Mesodermal cell (in vitro differentiated cells): ENCODE results near the gene CHD9.
"Not testable (repeated sequence)": the region's sequence is repeated elsewhere in the genome, so short reads cannot be mapped to it uniquely, and the experiment has no call there.

Experiments used
- H3K27ac ChIP-seq: 2 replicates; pipeline ENCODE4 v1.7.0; 2013; ENCODE audit warnings: mild to moderate bottlenecking, low read depth, low read length, moderate library complexity; ENCODE audit not compliant: severe bottlenecking
- H3K36me3 ChIP-seq: 2 replicates; pipeline ENCODE4 v1.7.1; 2013; ENCODE audit warnings: mild to moderate bottlenecking, low read length, moderate library complexity; ENCODE audit not compliant: control insufficient read depth, insufficient read depth
- H3K4me1 ChIP-seq: one replicate; pipeline ENCODE4 v1.7.1; 2013; ENCODE audit warnings: mild to moderate bottlenecking, low read length; ENCODE audit not compliant: insufficient read depth, control insufficient read depth, poor library complexity, severe bottlenecking
- H3K4me3 ChIP-seq: 2 replicates; pipeline ENCODE4 v1.7.0; 2013; ENCODE audit warnings: low read length, control low read depth, mild to moderate bottlenecking; ENCODE audit not compliant: insufficient read depth, poor library complexity, severe bottlenecking; ENCODE audit errors: extremely low read depth
- H3K9me3 ChIP-seq: 2 replicates; pipeline ENCODE4 v1.7.1; 2013; ENCODE audit warnings: mild to moderate bottlenecking, low read length, moderate library complexity; ENCODE audit not compliant: control insufficient read depth
- WGBS, 2 experiments: methylation state at CpG; one replicate each; pipeline ENCODE4 v1.1.5; 2013; ENCODE audit warnings: missing lambda C conversion rate in 2 of 2; ENCODE audit not compliant: insufficient coverage in 2 of 2; 5-methylcytosine and 5-hydroxymethylcytosine counted together

The CHD9 gene

GRCh38 chr16:53234836-53235235, 180.0 kb downstream of the CHD9 start:
- Histone ChIP-seq H3K4me3 (no peak overlapping the region), H3K36me3 (peaks cover 84% of the 10 kb centered on the region), H3K4me1 (no peaks in the 10 kb centered on the region), H3K9me3 (no peaks in the 10 kb centered on the region), H3K27ac (no peak overlapping the region)
- no CpG with 5 or more reads among the region's 2 CpGs for WGBS, 2 experiments

GRCh38 chr16:53235851-53236250, 181.1 kb downstream of the CHD9 start:
- Histone ChIP-seq H3K36me3 (peaks cover 75% of the 10 kb centered on the region), H3K4me3 (no peak overlapping the region), H3K4me1 (no peaks in the 10 kb centered on the region), H3K9me3 (no peaks in the 10 kb centered on the region), H3K27ac (no peak overlapping the region)
- no CpG with 5 or more reads among the region's 3 CpGs for whole genome bisulfite sequencing, 2 experiments

GRCh38 chr16:53249331-53249730, 194.5 kb downstream of the CHD9 start:
- Histone ChIP-seq H3K36me3 (peaks cover 75% of the 10 kb centered on the region), H3K4me3 (no peak overlapping the region), H3K27ac (no peak overlapping the region), H3K9me3 (no peaks in the 10 kb centered on the region), H3K4me1 (no peaks in the 10 kb centered on the region)
- whole genome bisulfite sequencing, 2 experiments: no CpG with 5 or more reads among the region's 1 CpG

GRCh38 chr16:53257001-53257400, 202.2 kb downstream of the CHD9 start:
- Histone ChIP-seq H3K4me3 (no peak overlapping the region), H3K4me1 (peaks cover 9% of the 10 kb centered on the region), H3K36me3 (peaks cover 82% of the 10 kb centered on the region), H3K27ac (peak overlapping the region; percentile 31), H3K9me3 (peaks cover 6% of the 10 kb centered on the region)
- 79 to 86% methylated on average over 1 to 2 of the region's 2 CpGs for WGBS, 2 experiments

- H3K36me3 ChIP-seq: peaks cover 71% of the 10 kb centered on the region
- no peak overlapping the region for H3K4me3 ChIP-seq
- H3K27ac ChIP-seq: no peak overlapping the region
- peaks cover 9% of the 10 kb centered on the region for H3K4me1 ChIP-seq
- H3K9me3 ChIP-seq: peaks cover 6% of the 10 kb centered on the region
- no CpG with 5 or more reads among the region's 3 CpGs for WGBS, 2 experiments
Measured at GRCh38 chr16:53258809-53259208, 204.0 kb downstream of the CHD9 start.

GRCh38 chr16:53261276-53261675, 206.5 kb downstream of the CHD9 start:
- Histone ChIP-seq H3K4me3 (no peak overlapping the region), H3K27ac (no peak overlapping the region), H3K9me3 (peaks cover 6% of the 10 kb centered on the region), H3K4me1 (peaks cover 5% of the 10 kb centered on the region), H3K36me3 (peaks cover 56% of the 10 kb centered on the region)
- 89 to 93% methylated on average over 1 to 2 of the region's 2 CpGs for WGBS, 2 experiments

- no CpG with 5 or more reads among the region's 2 CpGs for WGBS, 2 experiments
- H3K4me1 ChIP-seq: no peaks in the 10 kb centered on the region
- peaks cover 49% of the 10 kb centered on the region for H3K36me3 ChIP-seq
Measured at GRCh38 chr16:53262645-53263044, 207.9 kb downstream of the CHD9 start.

GRCh38 chr16:53266156-53266555, 211.4 kb downstream of the CHD9 start:
- H3K4me3 ChIP-seq: no peak overlapping the region
- no peaks in the 10 kb centered on the region for H3K4me1 ChIP-seq
- H3K9me3 ChIP-seq: no peaks in the 10 kb centered on the region
- H3K27ac ChIP-seq: no peak overlapping the region
- peaks cover 48% of the 10 kb centered on the region for H3K36me3 ChIP-seq

More at GRCh38 chr16:53262645-53263044, 207.9 kb downstream of the CHD9 start:
- H3K27ac ChIP-seq: no peak overlapping the region
- H3K9me3 ChIP-seq: peaks cover 6% of the 10 kb centered on the region
- no peak overlapping the region for H3K4me3 ChIP-seq

GRCh38 chr16:53278498-53278897, 223.7 kb downstream of the CHD9 start:
- H3K36me3 ChIP-seq: peaks cover 81% of the 10 kb centered on the region
- H3K27ac ChIP-seq: not testable (repeated sequence)

GRCh38 chr16:53281280-53281679, 226.5 kb downstream of the CHD9 start:
- WGBS, 2 experiments: 100% methylated on average over 2 of the region's 2 CpGs
- H3K4me3 ChIP-seq: no peak overlapping the region
- peak overlapping the region; percentile 32 for H3K27ac ChIP-seq
- peaks cover 71% of the 10 kb centered on the region for H3K36me3 ChIP-seq
- H3K9me3 ChIP-seq: no peaks in the 10 kb centered on the region
- H3K4me1 ChIP-seq: no peaks in the 10 kb centered on the region

More at GRCh38 chr16:53278498-53278897, 223.7 kb downstream of the CHD9 start:
- H3K4me3 ChIP-seq, H3K9me3 ChIP-seq, H3K4me1 ChIP-seq: not testable (repeated sequence)
- 67 to 100% methylated on average over 1 of the region's 2 CpGs for WGBS, 2 experiments

GRCh38 chr16:53281859-53282258, 227.1 kb downstream of the CHD9 start:
- Histone ChIP-seq H3K9me3 (no peaks in the 10 kb centered on the region), H3K4me1 (no peaks in the 10 kb centered on the region), H3K4me3 (no peak overlapping the region), H3K27ac (no peak overlapping the region), H3K36me3 (peaks cover 71% of the 10 kb centered on the region)
- 83% methylated on average over 1 of the region's 2 CpGs; no CpG with 5 or more reads in 1 of the 2 experiments for WGBS, 2 experiments
